Gastroesophageal sphincter (tissue), 4 donors: ENCODE measurements around the gene RASGRP4. TPM values are rescaled to one million over a fixed set of nuclear protein-coding genes. Genes with fewer than 3 reads are reported as not detected.

Experiments used
- ATAC-seq: fragments of 150-250 bp; one replicate; pipeline ENCODE4 v1.9.1; 2016; ENCODE audit warnings: mild to moderate bottlenecking, moderate library complexity
- H3K27ac ChIP-seq, 4 donors: fragments of 200-600 bp; sonication (generic) in 3 of 4; 1 replicate in 3 of 4; 2 replicates in 1 of 4; pipeline ENCODE4 v1.5.1; 2016 to 2019
- H3K27me3 ChIP-seq: fragments of 200-600 bp; sonication (generic); one replicate; pipeline ENCODE4 v1.5.1; 2019
- H3K36me3 ChIP-seq, 2 donors: fragments of 200-600 bp; sonication (generic); one replicate each; pipeline ENCODE4 v1.5.1; 2019; ENCODE audit warnings: control low read depth in 1 of 2
- H3K4me1 ChIP-seq, 3 donors: fragments of 200-600 bp; sonication (generic); 1 replicate in 2 of 3; 2 replicates in 1 of 3; pipeline ENCODE4 v1.5.1; 2016 to 2019; ENCODE audit warnings: control low read depth in 2 of 3
- H3K4me3 ChIP-seq, 2 donors: fragments of 200-600 bp; sonication (generic); one replicate each; pipeline ENCODE4 v1.5.1; 2019; ENCODE audit warnings: mild to moderate bottlenecking in 1 of 2, moderate library complexity in 1 of 2
- H3K9me3 ChIP-seq, 3 donors: fragments of 200-600 bp; sonication (generic); one replicate each; pipeline ENCODE4 v1.5.1; 2017 to 2019; ENCODE audit warnings: control low read depth in 2 of 3
- CTCF ChIP-seq, 4 experiments: fragments of 200-600 bp in 2 of 4; fragments of 450-650 bp in 2 of 4; sonication (generic) in 1 of 4; IDR thresholded peaks; one replicate each; pipeline ENCODE4 v1.5.1; 2017 to 2019; ENCODE audit warnings: antibody characterized with exemption in 4 of 4, mild to moderate bottlenecking in 2 of 4, moderate library complexity in 2 of 4
- EP300 ChIP-seq: sonication (generic); formaldehyde crosslinking; IDR thresholded peaks from one replicate; pipeline ENCODE4 v1.6.1; 2017; ENCODE audit warnings: antibody characterized with exemption, mild to moderate bottlenecking
- POLR2A ChIP-seq, 2 donors: fragments of 450-650 bp; IDR thresholded peaks; one replicate each; pipeline ENCODE4 v1.6.1; 2017; ENCODE audit warnings: antibody characterized with exemption in 2 of 2, mild to moderate bottlenecking in 2 of 2, moderate library complexity in 1 of 2
- POLR2AphosphoS5 ChIP-seq: sonication (generic); formaldehyde crosslinking; IDR thresholded peaks from one replicate; pipeline ENCODE4 v1.6.1; 2017; ENCODE audit warnings: antibody characterized with exemption
- WGBS, 2 donors: methylation state at CpG; one replicate each; pipeline ENCODE4 v1.1.5; 2018; ENCODE audit warnings: low coverage in 1 of 2; 5-methylcytosine and 5-hydroxymethylcytosine counted together
- total RNA-seq, 4 donors: library from RNA; depleted of rRNA; stranded (reverse); fragments of >200 nt; gene quantifications; one replicate each; pipeline ENCODE4 v1.1.0, GENCODE V29; 2016

RASGRP4 gene
- total RNA-seq, 4 donors from 2014 or later: 1.2 to 4.7 (median 4.0) TPM

- peaks cover 58% of the 10 kb centered on the region for H3K27me3 ChIP-seq
- no peak for ATAC-seq
- WGBS, 2 donors: 92% methylated on average over 2 of the region's 2 CpGs; no CpG with 5 or more reads in 1 of the 2 donors
- H3K4me3 ChIP-seq: no peak overlapping the region
- no peak overlapping the region for H3K27ac ChIP-seq
- H3K36me3 ChIP-seq: peaks cover 0 to 80% of the 10 kb centered on the region in 2 donors
- no peaks in the 10 kb centered on the region for H3K9me3 ChIP-seq
- TF ChIP-seq EP300: no peak
- TF ChIP-seq POLR2AphosphoS5: no peak
- TF ChIP-seq CTCF (IDR thresholded peaks at IDR 0.05): no peak
- no peak for TF ChIP-seq POLR2A (IDR thresholded peaks at IDR 0.05)
- H3K4me1 ChIP-seq: peaks cover 0 to 30% (median 19%) of the 10 kb centered on the region in 3 donors
These were observed 42.3 kb downstream of the RASGRP4 start for GRCh38 chr19:38383743-38384142.

GRCh38 chr19:38383184-38383583 is 42.8 kb downstream of the RASGRP4 start:
- H3K27ac ChIP-seq: no peak overlapping the region
- no peak overlapping the region for H3K4me3 ChIP-seq
- H3K4me1 ChIP-seq: peaks cover 0 to 24% (median 14%) of the 10 kb centered on the region in 3 donors
- peaks cover 0 to 84% of the 10 kb centered on the region in 2 donors for H3K36me3 ChIP-seq
- ATAC-seq: no peak
- WGBS, 2 donors: 70% methylated on average over 2 of the region's 10 CpGs; no CpG with 5 or more reads in 1 of the 2 donors
- TF ChIP-seq EP300 (no peak), POLR2A (IDR thresholded peaks at IDR 0.05) (no peak), POLR2AphosphoS5 (no peak), CTCF (IDR thresholded peaks at IDR 0.05) (no peak)
- peaks cover 53% of the 10 kb centered on the region for H3K27me3 ChIP-seq
- no peaks in the 10 kb centered on the region for H3K9me3 ChIP-seq

GRCh38 chr19:38381138-38381537 is 44.9 kb downstream of the RASGRP4 start:
- TF ChIP-seq POLR2A (IDR thresholded peaks at IDR 0.05) (no peak), EP300 (no peak), CTCF (IDR thresholded peaks at IDR 0.05) (no peak)
- WGBS, 2 donors: 86 to 95% methylated on average over 4 to 6 of the region's 9 CpGs
- Histone ChIP-seq H3K4me3 (no peak overlapping the region), H3K27ac (no peak overlapping the region), H3K4me1 (peaks cover under 1 to 18% (median 7%) of the 10 kb centered on the region in 3 donors), H3K27me3 (peaks cover 40% of the 10 kb centered on the region), H3K36me3 (peaks cover 0 to 98% of the 10 kb centered on the region in 2 donors), H3K9me3 (no peaks in the 10 kb centered on the region)
- ATAC-seq: no peak

- no peak overlapping the region for H3K27ac ChIP-seq
- peaks cover 17% of the 10 kb centered on the region for H3K27me3 ChIP-seq
- no peaks in the 10 kb centered on the region for H3K9me3 ChIP-seq
- no peak for ATAC-seq
- peaks cover 8 to 30% (median 16%) of the 10 kb centered on the region in 3 donors for H3K4me1 ChIP-seq
- WGBS, 2 donors: 90 to 93% methylated on average over 2 to 6 of the region's 10 CpGs
- H3K4me3 ChIP-seq: no peak overlapping the region
- TF ChIP-seq CTCF (IDR thresholded peaks at IDR 0.05): no peak
- TF ChIP-seq POLR2A (IDR thresholded peaks at IDR 0.05): no peak
- no peak for TF ChIP-seq POLR2AphosphoS5
- TF ChIP-seq EP300: no peak
- peaks cover 0 to 78% of the 10 kb centered on the region in 2 donors for H3K36me3 ChIP-seq
These were observed 47.2 kb downstream of the RASGRP4 start for GRCh38 chr19:38378866-38379265.

GRCh38 chr19:38377052-38377451 is 49.0 kb downstream of the RASGRP4 start:
- WGBS, 2 donors: 92 to 100% methylated on average over 1 to 2 of the region's 4 CpGs
- Histone ChIP-seq H3K4me3 (no peak overlapping the region), H3K9me3 (no peaks in the 10 kb centered on the region), H3K27ac (no peak overlapping the region), H3K27me3 (peaks cover 1% of the 10 kb centered on the region), H3K36me3 (peaks cover 0 to 59% of the 10 kb centered on the region in 2 donors), H3K4me1 (peaks cover 8 to 32% (median 16%) of the 10 kb centered on the region in 3 donors)
- TF ChIP-seq EP300: no peak
- TF ChIP-seq POLR2AphosphoS5: no peak
- TF ChIP-seq CTCF (IDR thresholded peaks at IDR 0.05): no peak
- TF ChIP-seq POLR2A (IDR thresholded peaks at IDR 0.05): no peak
- ATAC-seq: no peak
